Measurements from ENCODE around the gene SLC25A22.
A peak's percentile ranks its signal among the peaks of the same experiment; 100 is the strongest.

The SLC25A22 gene

GRCh38 chr11:792535-792821 is 5.6 kb downstream of the SLC25A22 start:
- peaks cover 24% of the 10 kb centered on the region for H3K36me3 ChIP-seq (ENCODE audit: control insufficient read depth, insufficient read depth, low read length)
- peaks cover 19% of the 10 kb centered on the region for H3K4me1 ChIP-seq (ENCODE audit: control insufficient read depth, insufficient read depth, low read length, poor library complexity, severe bottlenecking)
- WGBS, 2 experiments (ENCODE audit: insufficient coverage in 2 of 2), result 87 to 97% methylated on average over 3 to 14 of the region's 15 CpGs
- no peak overlapping the region for H3K4me3 ChIP-seq (ENCODE audit: extremely low read depth, insufficient read depth, low read length, poor library complexity, severe bottlenecking)
- no peak overlapping the region for H3K27ac ChIP-seq (ENCODE audit: low read depth, low read length, severe bottlenecking)
- H3K9me3 ChIP-seq (ENCODE audit: control insufficient read depth, low read length), result no peaks in the 10 kb centered on the region

- WGBS, 2 experiments (ENCODE audit: insufficient coverage in 2 of 2), result 96 to 98% methylated on average over 43 to 47 of the region's 49 CpGs
- no peaks in the 10 kb centered on the region for H3K9me3 ChIP-seq (ENCODE audit: control insufficient read depth, low read length)
- H3K4me1 ChIP-seq (ENCODE audit: control insufficient read depth, insufficient read depth, low read length, poor library complexity, severe bottlenecking), result peaks cover 17% of the 10 kb centered on the region
- H3K36me3 ChIP-seq (ENCODE audit: control insufficient read depth, insufficient read depth, low read length), result peaks cover 24% of the 10 kb centered on the region
- no peak overlapping the region for H3K4me3 ChIP-seq (ENCODE audit: extremely low read depth, insufficient read depth, low read length, poor library complexity, severe bottlenecking)
- no peak overlapping the region for H3K27ac ChIP-seq (ENCODE audit: low read depth, low read length, severe bottlenecking)
Measured at GRCh38 chr11:791658-792534, 6.2 kb downstream of the SLC25A22 start.

- H3K27ac ChIP-seq (ENCODE audit: low read depth, low read length, severe bottlenecking), result no peak overlapping the region
- no peak overlapping the region for H3K4me3 ChIP-seq (ENCODE audit: extremely low read depth, insufficient read depth, low read length, poor library complexity, severe bottlenecking)
- H3K4me1 ChIP-seq (ENCODE audit: control insufficient read depth, insufficient read depth, low read length, poor library complexity, severe bottlenecking), result peaks cover 9% of the 10 kb centered on the region
- no peaks in the 10 kb centered on the region for H3K9me3 ChIP-seq (ENCODE audit: control insufficient read depth, low read length)
- 71 to 74% methylated on average over 13 to 15 of the region's 18 CpGs for WGBS, 2 experiments (ENCODE audit: insufficient coverage in 2 of 2)
- peaks cover 24% of the 10 kb centered on the region for H3K36me3 ChIP-seq (ENCODE audit: control insufficient read depth, insufficient read depth, low read length)
Measured at GRCh38 chr11:790721-791564, 7.1 kb downstream of the SLC25A22 start.

GRCh38 chr11:789943-790342 is 8.1 kb downstream of the SLC25A22 start, which contains the start of gene CEND1:
CEND1 (minus strand) TSS chr11:790090; CDS start chr11:788576, 1,514 bp downstream.
- Histone ChIP-seq H3K27ac (ENCODE audit: low read depth, low read length, severe bottlenecking) (no peak within 1 kb of the TSS), H3K4me3 (ENCODE audit: extremely low read depth, insufficient read depth, low read length, poor library complexity, severe bottlenecking) (no peak within 1 kb of the TSS), H3K9me3 (ENCODE audit: control insufficient read depth, low read length) (no peaks in the 10 kb centered on the region), H3K4me1 (ENCODE audit: control insufficient read depth, insufficient read depth, low read length, poor library complexity, severe bottlenecking) (peaks cover 6% of the 10 kb centered on the region), H3K36me3 (ENCODE audit: control insufficient read depth, insufficient read depth, low read length) (peaks cover 24% of the 10 kb centered on the region)
- WGBS, 2 experiments (ENCODE audit: insufficient coverage in 2 of 2), result 31 to 32% methylated on average over 10 to 32 of the region's 44 CpGs

- Histone ChIP-seq H3K36me3 (ENCODE audit: control insufficient read depth, insufficient read depth, low read length) (peaks cover 19% of the 10 kb centered on the region), H3K27ac (ENCODE audit: low read depth, low read length, severe bottlenecking) (no peak overlapping the region), H3K4me3 (ENCODE audit: extremely low read depth, insufficient read depth, low read length, poor library complexity, severe bottlenecking) (no peak overlapping the region), H3K4me1 (ENCODE audit: control insufficient read depth, insufficient read depth, low read length, poor library complexity, severe bottlenecking) (peaks cover 6% of the 10 kb centered on the region), H3K9me3 (ENCODE audit: control insufficient read depth, low read length) (no peaks in the 10 kb centered on the region)
- 67 to 70% methylated on average over 25 to 30 of the region's 31 CpGs for WGBS, 2 experiments (ENCODE audit: insufficient coverage in 2 of 2)
Measured at GRCh38 chr11:788953-789940, 8.8 kb downstream of the SLC25A22 start.

- H3K36me3 ChIP-seq (ENCODE audit: control insufficient read depth, insufficient read depth, low read length), result peaks cover 11% of the 10 kb centered on the region
- H3K9me3 ChIP-seq (ENCODE audit: control insufficient read depth, low read length), result no peaks in the 10 kb centered on the region
- H3K4me3 ChIP-seq (ENCODE audit: extremely low read depth, insufficient read depth, low read length, poor library complexity, severe bottlenecking), result no peak overlapping the region
- no peak overlapping the region for H3K27ac ChIP-seq (ENCODE audit: low read depth, low read length, severe bottlenecking)
- peaks cover 9% of the 10 kb centered on the region for H3K4me1 ChIP-seq (ENCODE audit: control insufficient read depth, insufficient read depth, low read length, poor library complexity, severe bottlenecking)
- WGBS, 2 experiments (ENCODE audit: insufficient coverage in 2 of 2), result 87 to 94% methylated on average over 19 to 26 of the region's 28 CpGs
Measured at GRCh38 chr11:788009-788640, 10.0 kb downstream of the SLC25A22 start.

GRCh38 chr11:787084-787675 is 10.9 kb downstream of the SLC25A22 start:
- no peak overlapping the region for H3K4me3 ChIP-seq (ENCODE audit: extremely low read depth, insufficient read depth, low read length, poor library complexity, severe bottlenecking)
- H3K36me3 ChIP-seq (ENCODE audit: control insufficient read depth, insufficient read depth, low read length), result peaks cover 5% of the 10 kb centered on the region
- no peak overlapping the region for H3K27ac ChIP-seq (ENCODE audit: low read depth, low read length, severe bottlenecking)
- peaks cover 9% of the 10 kb centered on the region for H3K4me1 ChIP-seq (ENCODE audit: control insufficient read depth, insufficient read depth, low read length, poor library complexity, severe bottlenecking)
- no peaks in the 10 kb centered on the region for H3K9me3 ChIP-seq (ENCODE audit: control insufficient read depth, low read length)
- 94 to 96% methylated on average over 19 to 22 of the region's 24 CpGs for WGBS, 2 experiments (ENCODE audit: insufficient coverage in 2 of 2)

GRCh38 chr11:786235-787083 is 11.6 kb downstream of the SLC25A22 start:
- H3K36me3 ChIP-seq (ENCODE audit: control insufficient read depth, insufficient read depth, low read length), result no peaks in the 10 kb centered on the region
- peaks cover 9% of the 10 kb centered on the region for H3K4me1 ChIP-seq (ENCODE audit: control insufficient read depth, insufficient read depth, low read length, poor library complexity, severe bottlenecking)
- WGBS, 2 experiments (ENCODE audit: insufficient coverage in 2 of 2), result 85 to 90% methylated on average over 19 to 20 of the region's 24 CpGs
- H3K9me3 ChIP-seq (ENCODE audit: control insufficient read depth, low read length), result no peaks in the 10 kb centered on the region
- H3K4me3 ChIP-seq (ENCODE audit: extremely low read depth, insufficient read depth, low read length, poor library complexity, severe bottlenecking), result no peak overlapping the region
- H3K27ac ChIP-seq (ENCODE audit: low read depth, low read length, severe bottlenecking), result no peak overlapping the region

GRCh38 chr11:783581-784015 is 14.5 kb downstream of the SLC25A22 start:
- H3K4me3 ChIP-seq (ENCODE audit: extremely low read depth, insufficient read depth, low read length, poor library complexity, severe bottlenecking), result no peak overlapping the region
- 13 to 16% methylated on average over 16 to 20 of the region's 24 CpGs for WGBS, 2 experiments (ENCODE audit: insufficient coverage in 2 of 2)
- H3K4me1 ChIP-seq (ENCODE audit: control insufficient read depth, insufficient read depth, low read length, poor library complexity, severe bottlenecking), result peaks cover 4% of the 10 kb centered on the region
- H3K27ac ChIP-seq (ENCODE audit: low read depth, low read length, severe bottlenecking), result peak overlapping the region; percentile 19
- H3K9me3 ChIP-seq (ENCODE audit: control insufficient read depth, low read length), result no peaks in the 10 kb centered on the region
- H3K36me3 ChIP-seq (ENCODE audit: control insufficient read depth, insufficient read depth, low read length), result peaks cover 14% of the 10 kb centered on the region

Measured in mesodermal cell (in vitro differentiated cells).